ENCODE results near the gene GPR151.

GPR151 gene

DNA sequence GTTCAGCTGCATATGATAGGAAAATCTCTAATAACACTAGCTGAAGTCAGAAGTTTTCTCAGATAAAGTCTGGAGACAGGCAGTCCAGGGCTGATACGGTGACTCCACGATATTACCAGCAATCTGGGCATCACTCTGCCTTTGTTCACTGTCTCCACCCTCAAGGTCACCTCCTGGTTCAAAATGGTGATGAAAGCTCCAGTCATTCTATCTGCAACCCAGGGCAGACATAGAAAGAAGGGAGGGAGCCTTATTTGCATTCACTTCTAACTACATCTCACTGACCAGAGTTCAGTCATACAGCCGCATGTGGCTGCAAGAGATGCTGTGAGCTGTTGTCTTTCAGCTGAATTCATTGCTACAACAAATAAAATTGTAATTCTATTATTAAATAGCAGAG is 22.4 kb upstream of the GPR151 start:
- TF ChIP-seq, protein P1, sequence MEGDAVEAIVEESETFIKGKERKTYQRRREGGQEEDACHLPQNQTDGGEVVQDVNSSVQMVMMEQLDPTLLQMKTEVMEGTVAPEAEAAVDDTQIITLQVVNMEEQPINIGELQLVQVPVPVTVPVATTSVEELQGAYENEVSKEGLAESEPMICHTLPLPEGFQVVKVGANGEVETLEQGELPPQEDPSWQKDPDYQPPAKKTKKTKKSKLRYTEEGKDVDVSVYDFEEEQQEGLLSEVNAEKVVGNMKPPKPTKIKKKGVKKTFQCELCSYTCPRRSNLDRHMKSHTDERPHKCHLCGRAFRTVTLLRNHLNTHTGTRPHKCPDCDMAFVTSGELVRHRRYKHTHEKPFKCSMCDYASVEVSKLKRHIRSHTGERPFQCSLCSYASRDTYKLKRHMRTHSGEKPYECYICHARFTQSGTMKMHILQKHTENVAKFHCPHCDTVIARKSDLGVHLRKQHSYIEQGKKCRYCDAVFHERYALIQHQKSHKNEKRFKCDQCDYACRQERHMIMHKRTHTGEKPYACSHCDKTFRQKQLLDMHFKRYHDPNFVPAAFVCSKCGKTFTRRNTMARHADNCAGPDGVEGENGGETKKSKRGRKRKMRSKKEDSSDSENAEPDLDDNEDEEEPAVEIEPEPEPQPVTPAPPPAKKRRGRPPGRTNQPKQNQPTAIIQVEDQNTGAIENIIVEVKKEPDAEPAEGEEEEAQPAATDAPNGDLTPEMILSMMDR (conservative IDR thresholded peaks at IDR 0.05; ENCODE audit: low read depth, low read length) = no peak
- no peak overlapping the region for H3K4me3 ChIP-seq (ENCODE audit: low read depth, low read length)
- DNase-seq (ENCODE audit: low read depth) = no peak

GRCh38 chr5:146533882-146534281 is 17.9 kb upstream of the GPR151 start:
- H3K4me3 ChIP-seq (ENCODE audit: low read depth, low read length) = no peak overlapping the region
- no peak for DNase-seq (ENCODE audit: low read depth)
- TF ChIP-seq, protein P1 (conservative IDR thresholded peaks at IDR 0.05; ENCODE audit: low read depth, low read length) = no peak

GRCh38 chr5:146533260-146533857 is 17.4 kb upstream of the GPR151 start:
- TF ChIP-seq, protein P1 (conservative IDR thresholded peaks at IDR 0.05; ENCODE audit: low read depth, low read length) = peak; percentile 92
- H3K4me3 ChIP-seq (ENCODE audit: low read depth, low read length) = no peak overlapping the region
- peak; percentile 74 for DNase-seq (ENCODE audit: low read depth)

DNA sequence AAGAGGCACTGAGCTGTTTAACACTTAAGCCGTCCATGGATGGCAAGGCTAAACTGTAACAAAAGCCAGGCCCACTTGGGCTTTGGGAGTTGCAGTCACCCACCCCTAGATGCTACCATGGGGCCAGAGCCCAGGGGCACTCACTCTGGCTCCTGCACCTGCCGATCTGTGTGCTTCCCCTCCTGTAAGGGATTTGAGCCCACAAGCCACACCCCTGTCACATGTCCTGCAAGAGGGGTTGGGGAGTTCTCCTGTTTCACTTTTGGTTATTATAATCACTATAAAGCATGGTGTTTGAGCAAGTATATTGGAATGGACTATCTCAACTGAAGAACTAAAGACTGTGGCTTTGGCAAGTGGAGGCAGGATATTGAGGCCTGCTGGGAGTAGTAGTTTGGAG is 14.0 kb upstream of the GPR151 start:
- TF ChIP-seq, protein P1 (conservative IDR thresholded peaks at IDR 0.05; ENCODE audit: low read depth, low read length) = no peak

GRCh38 chr5:146528236-146528635 is 12.2 kb upstream of the GPR151 start:
- peak; percentile 48 for DNase-seq (ENCODE audit: low read depth)
- no peak overlapping the region for H3K4me3 ChIP-seq (ENCODE audit: low read depth, low read length)
- TF ChIP-seq, protein P1 (conservative IDR thresholded peaks at IDR 0.05; ENCODE audit: low read depth, low read length) = peak; percentile 54

More for the DNA sequence above, 14.0 kb upstream of the GPR151 start:
- no peak for DNase-seq (ENCODE audit: low read depth)
- no peak overlapping the region for H3K4me3 ChIP-seq (ENCODE audit: low read depth, low read length)

GRCh38 chr5:146527785-146528184 is 11.8 kb upstream of the GPR151 start:
- TF ChIP-seq, protein P1 (conservative IDR thresholded peaks at IDR 0.05; ENCODE audit: low read depth, low read length) = no peak
- H3K4me3 ChIP-seq (ENCODE audit: low read depth, low read length) = no peak overlapping the region
- no peak for DNase-seq (ENCODE audit: low read depth)

- no peak overlapping the region for H3K4me3 ChIP-seq (ENCODE audit: low read depth, low read length)
- no peak for DNase-seq (ENCODE audit: low read depth)
- TF ChIP-seq, protein P1 (conservative IDR thresholded peaks at IDR 0.05; ENCODE audit: low read depth, low read length) = no peak
These were observed 7.7 kb upstream of the GPR151 start for GRCh38 chr5:146523698-146524097.

Data from choroid plexus epithelial cell (primary cell).